Measurements from ENCODE around the gene TTC39B.

Gene TTC39B

GRCh38 chr9:15277400-15278090 lies 29.5 kb downstream of the TTC39B start:
- Histone ChIP-seq H3K27me3 (replicated peaks; ENCODE audit: control insufficient read depth, insufficient read depth, low read length) (no peaks in the 10 kb centered on the region), H3K4me3 (replicated peaks; ENCODE audit: low read depth, low read length) (no peak overlapping the region), H3K36me3 (ENCODE audit: control insufficient read depth, insufficient read depth, low read length) (no peaks in the 10 kb centered on the region)
- TF ChIP-seq CTCF (IDR thresholded peaks at IDR 0.05; ENCODE audit: insufficient read depth, low read length, poor library complexity, severe bottlenecking): no peak
- DNase-seq (ENCODE audit: extremely low read depth, insufficient read length): no peak

- no peak for DNase-seq (ENCODE audit: extremely low read depth, insufficient read length)
- no peak for TF ChIP-seq CTCF (IDR thresholded peaks at IDR 0.05; ENCODE audit: insufficient read depth, low read length, poor library complexity, severe bottlenecking)
- H3K4me3 ChIP-seq (replicated peaks; ENCODE audit: low read depth, low read length): no peak overlapping the region
These were observed 30.6 kb downstream of the TTC39B start for GRCh38 chr9:15276328-15276938.

GRCh38 chr9:15274425-15274824 lies 32.6 kb downstream of the TTC39B start:
- H3K4me3 ChIP-seq (replicated peaks; ENCODE audit: low read depth, low read length): no peak overlapping the region
- DNase-seq (ENCODE audit: extremely low read depth, insufficient read length): no peak
- H3K27me3 ChIP-seq (replicated peaks; ENCODE audit: control insufficient read depth, insufficient read depth, low read length): no peaks in the 10 kb centered on the region
- TF ChIP-seq CTCF (IDR thresholded peaks at IDR 0.05; ENCODE audit: insufficient read depth, low read length, poor library complexity, severe bottlenecking): no peak
- no peaks in the 10 kb centered on the region for H3K36me3 ChIP-seq (ENCODE audit: control insufficient read depth, insufficient read depth, low read length)

More at GRCh38 chr9:15276328-15276938, 30.6 kb downstream of the TTC39B start:
- H3K27me3 ChIP-seq (replicated peaks; ENCODE audit: control insufficient read depth, insufficient read depth, low read length): no peaks in the 10 kb centered on the region
- H3K36me3 ChIP-seq (ENCODE audit: control insufficient read depth, insufficient read depth, low read length): no peaks in the 10 kb centered on the region

GRCh38 chr9:15272377-15272928 lies 34.6 kb downstream of the TTC39B start:
- no peak for TF ChIP-seq CTCF (IDR thresholded peaks at IDR 0.05; ENCODE audit: insufficient read depth, low read length, poor library complexity, severe bottlenecking)
- DNase-seq (ENCODE audit: extremely low read depth, insufficient read length): no peak
- no peaks in the 10 kb centered on the region for H3K36me3 ChIP-seq (ENCODE audit: control insufficient read depth, insufficient read depth, low read length)
- H3K4me3 ChIP-seq (replicated peaks; ENCODE audit: low read depth, low read length): no peak overlapping the region
- no peaks in the 10 kb centered on the region for H3K27me3 ChIP-seq (replicated peaks; ENCODE audit: control insufficient read depth, insufficient read depth, low read length)

- Histone ChIP-seq H3K36me3 (ENCODE audit: control insufficient read depth, insufficient read depth, low read length) (no peaks in the 10 kb centered on the region), H3K27me3 (replicated peaks; ENCODE audit: control insufficient read depth, insufficient read depth, low read length) (no peaks in the 10 kb centered on the region), H3K4me3 (replicated peaks; ENCODE audit: low read depth, low read length) (no peak overlapping the region)
- TF ChIP-seq CTCF (IDR thresholded peaks at IDR 0.05; ENCODE audit: insufficient read depth, low read length, poor library complexity, severe bottlenecking): peak; percentile 29
- no peak for DNase-seq (ENCODE audit: extremely low read depth, insufficient read length)
These were observed 35.6 kb downstream of the TTC39B start for GRCh38 chr9:15271403-15271802.

Measured in GM06990 (cell line).